ENCODE measurements around the gene AGPAT1.

GRCh38 chr6:32195902-32196681 is 20.2 kb upstream of the AGPAT1 start:
- TF ChIP-seq POLR2A (IDR thresholded peaks at IDR 0.05; ENCODE audit: low read length) (peak; percentile 96), GATA1 (IDR thresholded peaks at IDR 0.05; ENCODE audit: low read depth, low read length) (no peak)

Data from erythroblast (primary cell).